ENCODE measurements around the gene SMTNL1. TPM values are rescaled to one million over a fixed set of nuclear protein-coding genes. Genes with fewer than 3 reads are reported as not detected.
A peak's percentile ranks its signal among the peaks of the same experiment; 100 is the strongest.

Gene SMTNL1
- total RNA-seq, 2 experiments from 2014 or later: not detected

GRCh38 chr11:57499983-57500461, 37.4 kb upstream of the SMTNL1 start:
- intact Hi-C loops (cut with micrococcal nuclease): no loop called here
- Mint-ChIP-seq H3K27me3 (ENCODE audit: low read depth) (no peaks in the 10 kb centered on the region), H3K27ac (no peak overlapping the region), H3K4me3 (no peak overlapping the region), H3K4me1 (ENCODE audit: low read depth) (no peaks in the 10 kb centered on the region), H3K36me3 (ENCODE audit: low read depth) (peaks cover 24% of the 10 kb centered on the region), H3K9me3 (no peaks in the 10 kb centered on the region)
- DNase-seq: no peak
- CTCF ChIA-PET: interaction anchor here (0.7 to 1.0 kb wide), 2 partner anchors 27 to 43 kb away, joined by 3 read pairs; no protein-coding TSS in a partner anchor

GRCh38 chr11:57500515-57500914, 36.9 kb upstream of the SMTNL1 start:
- no peaks in the 10 kb centered on the region for H3K27me3 Mint-ChIP-seq (ENCODE audit: low read depth)
- H3K9me3 Mint-ChIP-seq: no peaks in the 10 kb centered on the region
- DNase-seq: no peak
- H3K27ac Mint-ChIP-seq: no peak overlapping the region
- H3K4me1 Mint-ChIP-seq (ENCODE audit: low read depth): no peaks in the 10 kb centered on the region
- intact Hi-C loops (cut with micrococcal nuclease): no loop called here
- H3K4me3 Mint-ChIP-seq: no peak overlapping the region
- H3K36me3 Mint-ChIP-seq (ENCODE audit: low read depth): peaks cover 24% of the 10 kb centered on the region
- CTCF ChIA-PET: interaction anchor here (0.7 to 1.0 kb wide), 2 partner anchors 26 to 44 kb away, joined by 3 read pairs; no protein-coding TSS in a partner anchor

- Mint-ChIP-seq H3K36me3 (ENCODE audit: low read depth) (peaks cover 21% of the 10 kb centered on the region), H3K27ac (no peak overlapping the region), H3K9me3 (no peaks in the 10 kb centered on the region), H3K4me3 (no peak overlapping the region), H3K27me3 (ENCODE audit: low read depth) (no peaks in the 10 kb centered on the region), H3K4me1 (ENCODE audit: low read depth) (no peaks in the 10 kb centered on the region)
- no peak for DNase-seq
- CTCF ChIA-PET: interaction anchor here (1.9 to 2.5 kb wide), 3 partner anchors 7 to 43 kb away, joined by 7 to 30 read pairs (median 8); no protein-coding TSS in a partner anchor
- intact Hi-C loops (cut with micrococcal nuclease): no loop called here
Measured at GRCh38 chr11:57500926-57501325, 36.5 kb upstream of the SMTNL1 start.

DNA sequence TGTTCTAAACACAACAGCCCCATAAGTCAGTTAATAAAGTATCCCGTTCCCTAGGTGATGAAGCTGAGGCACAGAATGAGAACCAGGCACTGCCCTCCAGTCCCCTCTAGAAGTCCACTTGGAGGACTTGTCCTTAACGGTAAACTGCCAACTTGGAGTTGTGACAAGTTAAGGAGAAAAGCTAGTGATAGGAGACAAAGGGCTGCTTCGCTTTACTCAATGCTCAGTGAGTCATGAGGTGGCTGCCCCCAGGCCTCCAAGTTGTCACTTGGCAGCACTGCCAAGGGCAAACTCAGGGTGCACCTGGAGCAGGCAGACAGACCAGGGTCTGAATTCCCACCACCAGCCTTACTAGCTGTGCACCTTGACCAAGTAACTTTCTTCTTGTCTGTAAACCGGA, 35.4 kb upstream of the SMTNL1 start:
- no peak overlapping the region for H3K27ac Mint-ChIP-seq
- CTCF ChIA-PET: interaction anchor here (0.9 to 2.5 kb wide), 9 partner anchors 8 to 139 kb away, joined by 3 to 30 read pairs (median 5); no protein-coding TSS in a partner anchor
- intact Hi-C loops (cut with micrococcal nuclease): no loop called here
- no peak for DNase-seq
- H3K9me3 Mint-ChIP-seq: no peaks in the 10 kb centered on the region
- H3K4me1 Mint-ChIP-seq (ENCODE audit: low read depth): no peaks in the 10 kb centered on the region
- peaks cover 23% of the 10 kb centered on the region for H3K36me3 Mint-ChIP-seq (ENCODE audit: low read depth)
- no peaks in the 10 kb centered on the region for H3K27me3 Mint-ChIP-seq (ENCODE audit: low read depth)
- H3K4me3 Mint-ChIP-seq: no peak overlapping the region

- no peak overlapping the region for H3K27ac Mint-ChIP-seq
- no peaks in the 10 kb centered on the region for H3K9me3 Mint-ChIP-seq
- H3K36me3 Mint-ChIP-seq (ENCODE audit: low read depth): peaks cover 23% of the 10 kb centered on the region
- no peak for DNase-seq
- H3K4me3 Mint-ChIP-seq: no peak overlapping the region
- H3K27me3 Mint-ChIP-seq (ENCODE audit: low read depth): no peaks in the 10 kb centered on the region
- intact Hi-C loops (cut with micrococcal nuclease): no loop called here
- no peaks in the 10 kb centered on the region for H3K4me1 Mint-ChIP-seq (ENCODE audit: low read depth)
- CTCF ChIA-PET: interaction anchor here (0.8 to 2.5 kb wide), 10 partner anchors 9 to 139 kb away, joined by 3 to 30 read pairs (median 5); no protein-coding TSS in a partner anchor
Measured at GRCh38 chr11:57502376-57502775, 35.0 kb upstream of the SMTNL1 start.

GRCh38 chr11:57502870-57503269, 34.5 kb upstream of the SMTNL1 start:
- DNase-seq: no peak
- no peak overlapping the region for H3K27ac Mint-ChIP-seq
- CTCF ChIA-PET: interaction anchor here (0.8 to 2.5 kb wide), 8 partner anchors 9 to 138 kb away, joined by 3 to 30 read pairs (median 5); no protein-coding TSS in a partner anchor
- no peaks in the 10 kb centered on the region for H3K27me3 Mint-ChIP-seq (ENCODE audit: low read depth)
- H3K36me3 Mint-ChIP-seq (ENCODE audit: low read depth): peaks cover 26% of the 10 kb centered on the region
- intact Hi-C loops (cut with micrococcal nuclease): no loop called here
- no peaks in the 10 kb centered on the region for H3K4me1 Mint-ChIP-seq (ENCODE audit: low read depth)
- no peak overlapping the region for H3K4me3 Mint-ChIP-seq
- no peaks in the 10 kb centered on the region for H3K9me3 Mint-ChIP-seq

DNA sequence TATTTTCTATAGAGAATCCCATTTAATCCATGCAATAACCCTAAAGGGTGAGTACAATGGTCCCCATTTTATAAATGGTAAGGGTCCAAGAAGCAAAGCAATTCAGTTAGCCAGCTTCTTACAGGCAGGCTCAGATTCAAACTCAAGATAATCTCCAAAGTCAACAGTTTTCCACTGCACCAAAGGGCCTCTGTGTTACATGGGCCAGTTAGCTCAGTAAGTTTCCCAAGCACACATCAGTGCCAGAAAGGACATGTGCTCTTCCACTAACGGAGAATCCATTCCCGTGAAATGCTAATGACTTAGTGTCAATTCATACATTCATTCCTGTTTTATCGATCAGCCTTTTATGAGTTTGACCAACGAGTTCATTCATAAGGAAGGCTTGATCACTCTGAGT, 32.9 kb upstream of the SMTNL1 start:
- intact Hi-C loops (cut with micrococcal nuclease): no loop called here
- no peak overlapping the region for H3K4me3 Mint-ChIP-seq
- H3K4me1 Mint-ChIP-seq (ENCODE audit: low read depth): no peaks in the 10 kb centered on the region
- no peaks in the 10 kb centered on the region for H3K9me3 Mint-ChIP-seq
- no peaks in the 10 kb centered on the region for H3K27me3 Mint-ChIP-seq (ENCODE audit: low read depth)
- H3K36me3 Mint-ChIP-seq (ENCODE audit: low read depth): peaks cover 18% of the 10 kb centered on the region
- H3K27ac Mint-ChIP-seq: no peak overlapping the region
- CTCF ChIA-PET: interaction anchor here (1.0 to 5.0 kb wide), 3 partner anchors 11 to 22 kb away, joined by 5 to 45 read pairs (median 7); no protein-coding TSS in a partner anchor
- no peak for DNase-seq

GRCh38 chr11:57506522-57506921, 30.9 kb upstream of the SMTNL1 start:
- no peak for DNase-seq
- peaks cover 4% of the 10 kb centered on the region for H3K4me1 Mint-ChIP-seq (ENCODE audit: low read depth)
- no peaks in the 10 kb centered on the region for H3K9me3 Mint-ChIP-seq
- H3K27me3 Mint-ChIP-seq (ENCODE audit: low read depth): no peaks in the 10 kb centered on the region
- CTCF ChIA-PET: interaction anchor here (0.7 to 5.0 kb wide), 3 partner anchors 13 to 252 kb away, joined by 3 to 45 read pairs (median 5); no protein-coding TSS in a partner anchor
- intact Hi-C loops (cut with micrococcal nuclease): no loop called here
- H3K4me3 Mint-ChIP-seq: no peak overlapping the region
- no peak overlapping the region for H3K27ac Mint-ChIP-seq
- H3K36me3 Mint-ChIP-seq (ENCODE audit: low read depth): peaks cover 10% of the 10 kb centered on the region

DNA sequence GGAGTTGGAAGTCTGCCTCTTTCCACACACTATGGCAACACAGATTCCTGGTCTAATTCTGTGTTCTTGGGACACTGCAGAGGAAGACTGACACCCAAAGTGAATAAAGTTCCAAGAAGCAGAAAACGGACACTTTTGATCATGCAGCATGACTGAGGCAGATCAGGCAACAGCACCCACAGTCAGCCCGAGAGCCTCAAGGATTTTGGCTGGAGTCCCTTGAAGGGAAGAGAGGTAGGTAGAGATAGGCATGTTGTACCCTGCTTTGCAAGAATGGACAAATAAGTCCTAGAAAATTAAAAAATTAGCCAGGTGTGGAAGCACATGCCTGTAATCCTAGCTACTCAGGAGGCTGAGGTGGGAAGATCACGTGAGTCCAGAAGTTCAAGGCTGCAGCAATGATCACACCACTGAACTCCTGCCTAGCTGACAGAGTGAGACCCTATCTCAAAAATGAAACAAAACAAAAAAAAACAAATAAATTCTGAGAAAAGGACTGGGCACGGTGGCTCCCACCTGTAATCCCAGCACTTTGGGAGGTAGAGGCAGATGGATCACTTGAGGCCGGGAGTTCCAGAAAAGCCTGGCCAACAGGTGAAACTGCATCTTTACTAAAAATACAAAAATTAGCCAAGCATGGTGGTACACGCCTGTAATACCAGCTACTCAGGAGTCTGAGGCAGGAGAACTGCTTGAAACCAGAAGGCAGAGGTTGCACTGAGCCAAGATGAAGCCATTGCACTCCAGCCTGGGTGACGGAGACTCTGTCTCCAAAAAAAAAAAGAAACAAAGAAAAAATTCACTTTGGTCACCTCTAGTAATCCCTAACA, 28.8 kb upstream of the SMTNL1 start:
- Mint-ChIP-seq H3K9me3 (no peaks in the 10 kb centered on the region), H3K4me3 (no peak overlapping the region), H3K27ac (no peak overlapping the region), H3K27me3 (ENCODE audit: low read depth) (no peaks in the 10 kb centered on the region), H3K36me3 (ENCODE audit: low read depth) (peaks cover 8% of the 10 kb centered on the region), H3K4me1 (ENCODE audit: low read depth) (peaks cover 24% of the 10 kb centered on the region)
- no peak for DNase-seq
- intact Hi-C loops (cut with micrococcal nuclease): no loop called here
- CTCF ChIA-PET: interaction anchor here (0.9 to 5.0 kb wide), 3 partner anchors 15 to 292 kb away, joined by 3 to 45 read pairs (median 4); no protein-coding TSS in a partner anchor

DNA sequence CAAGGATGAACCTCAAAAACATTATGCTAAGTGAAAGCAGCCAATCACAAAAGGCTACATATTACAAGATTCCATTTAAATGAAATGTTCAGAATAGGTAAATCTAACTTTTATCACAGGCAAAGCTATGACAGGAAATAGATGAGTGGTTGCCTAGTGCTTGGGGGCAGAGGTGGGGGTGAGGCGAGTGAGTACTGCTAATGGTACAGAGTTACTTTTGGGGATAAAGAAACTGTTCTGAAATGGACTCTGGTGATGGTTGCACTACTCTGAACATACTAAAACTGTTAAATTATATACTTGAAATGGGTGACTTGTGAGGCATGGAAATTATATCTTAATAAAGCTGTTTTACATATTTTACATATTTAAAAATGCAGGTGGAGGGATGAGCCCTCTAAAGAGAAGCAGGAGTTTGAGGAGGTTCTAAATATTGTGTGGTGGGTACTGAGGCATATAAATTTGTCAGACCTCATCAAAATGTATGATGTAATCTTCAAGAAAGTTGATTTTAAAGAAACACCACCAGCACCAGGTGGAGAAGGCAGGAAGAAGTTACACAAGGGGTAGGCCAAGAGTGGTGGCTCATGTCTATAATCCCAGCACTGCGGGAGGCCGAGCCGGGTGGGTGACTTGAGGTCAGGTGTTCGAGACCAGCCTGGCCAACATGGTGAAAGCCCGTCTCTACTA, 25.5 kb upstream of the SMTNL1 start:
- CTCF ChIA-PET: interaction anchor here (0.6 to 2.6 kb wide), 7 partner anchors 8 to 133 kb away, joined by 3 to 18 read pairs (median 4); no protein-coding TSS in a partner anchor
- DNase-seq: no peak
- H3K9me3 Mint-ChIP-seq: no peaks in the 10 kb centered on the region
- H3K4me3 Mint-ChIP-seq: no peak overlapping the region
- peak overlapping the region; percentile 6 for H3K27ac Mint-ChIP-seq
- peaks cover 32% of the 10 kb centered on the region for H3K4me1 Mint-ChIP-seq (ENCODE audit: low read depth)
- intact Hi-C loops (cut with micrococcal nuclease): no loop called here
- H3K27me3 Mint-ChIP-seq (ENCODE audit: low read depth): no peaks in the 10 kb centered on the region
- peaks cover 7% of the 10 kb centered on the region for H3K36me3 Mint-ChIP-seq (ENCODE audit: low read depth)

- no peak overlapping the region for H3K27ac Mint-ChIP-seq
- peaks cover 32% of the 10 kb centered on the region for H3K4me1 Mint-ChIP-seq (ENCODE audit: low read depth)
- no peak for DNase-seq
- intact Hi-C loops (cut with micrococcal nuclease): no loop called here
- no peaks in the 10 kb centered on the region for H3K27me3 Mint-ChIP-seq (ENCODE audit: low read depth)
- CTCF ChIA-PET: interaction anchor here (0.9 to 7.4 kb wide), 9 partner anchors 9 to 165 kb away, joined by 3 to 144 read pairs (median 3); partner anchors contain the start of genes TIMM10 and UBE2L6
- H3K4me3 Mint-ChIP-seq: peak overlapping the region; percentile 98
- no peaks in the 10 kb centered on the region for H3K9me3 Mint-ChIP-seq
- peaks cover 5% of the 10 kb centered on the region for H3K36me3 Mint-ChIP-seq (ENCODE audit: low read depth)
Measured at GRCh38 chr11:57512646-57513451, 24.5 kb upstream of the SMTNL1 start.
